Testis (tissue), 2 donors: ENCODE measurements around the gene CCBE1.

Source experiments
- POLR2A ChIP-seq: fragments of 450-650 bp; IDR thresholded peaks from one replicate; pipeline ENCODE4 v1.6.1; 2017; ENCODE audit warnings: antibody characterized with exemption, mild to moderate bottlenecking, moderate library complexity
- TF ChIP-seq, protein P1 (sequence below), 3 experiments: fragments of 450-650 bp in 2 of 3; fragments of 200-600 bp in 1 of 3; sonication (generic) in 1 of 3; IDR thresholded peaks; one replicate each; pipeline ENCODE4 v1.5.1; 2016 to 2019; ENCODE audit warnings: antibody characterized with exemption in 3 of 3, mild to moderate bottlenecking in 2 of 3, moderate library complexity in 1 of 3

DNA sequence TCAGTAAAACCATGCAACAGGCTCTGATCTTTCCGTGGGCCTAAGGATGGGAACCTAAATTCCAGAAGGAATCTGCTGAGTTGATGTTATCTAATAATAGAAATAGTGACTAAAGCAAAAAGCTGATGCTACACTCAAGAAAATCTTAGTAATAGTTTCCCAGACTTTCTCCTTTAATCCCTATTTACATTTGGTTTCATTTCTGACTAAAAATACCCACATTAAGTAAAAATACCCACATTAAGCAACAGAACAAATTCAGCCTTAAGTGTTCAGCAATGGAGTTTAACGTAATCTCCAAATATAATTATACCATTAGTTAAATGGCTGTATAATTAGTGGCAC is 50.3 kb downstream of the CCBE1 start:
- TF ChIP-seq, protein P1, sequence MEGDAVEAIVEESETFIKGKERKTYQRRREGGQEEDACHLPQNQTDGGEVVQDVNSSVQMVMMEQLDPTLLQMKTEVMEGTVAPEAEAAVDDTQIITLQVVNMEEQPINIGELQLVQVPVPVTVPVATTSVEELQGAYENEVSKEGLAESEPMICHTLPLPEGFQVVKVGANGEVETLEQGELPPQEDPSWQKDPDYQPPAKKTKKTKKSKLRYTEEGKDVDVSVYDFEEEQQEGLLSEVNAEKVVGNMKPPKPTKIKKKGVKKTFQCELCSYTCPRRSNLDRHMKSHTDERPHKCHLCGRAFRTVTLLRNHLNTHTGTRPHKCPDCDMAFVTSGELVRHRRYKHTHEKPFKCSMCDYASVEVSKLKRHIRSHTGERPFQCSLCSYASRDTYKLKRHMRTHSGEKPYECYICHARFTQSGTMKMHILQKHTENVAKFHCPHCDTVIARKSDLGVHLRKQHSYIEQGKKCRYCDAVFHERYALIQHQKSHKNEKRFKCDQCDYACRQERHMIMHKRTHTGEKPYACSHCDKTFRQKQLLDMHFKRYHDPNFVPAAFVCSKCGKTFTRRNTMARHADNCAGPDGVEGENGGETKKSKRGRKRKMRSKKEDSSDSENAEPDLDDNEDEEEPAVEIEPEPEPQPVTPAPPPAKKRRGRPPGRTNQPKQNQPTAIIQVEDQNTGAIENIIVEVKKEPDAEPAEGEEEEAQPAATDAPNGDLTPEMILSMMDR (IDR thresholded peaks at IDR 0.05), result no peak
- TF ChIP-seq POLR2A, result no peak
